GM23338 (cell line): ENCODE measurements around the gene MKNK2. TPM values are rescaled to one million over a fixed set of nuclear protein-coding genes. Genes with fewer than 3 reads are reported as not detected.

ENCODE experiments used
- ATAC-seq: fragments of 200-7000 bp; cut with Tn5 transposase; 3 replicates; pipeline ENCODE4 v1.9.1; 2020
- DNase-seq: peaks from one replicate; pipeline ENCODE4 v3.0.0-alpha.2; 2015; ENCODE audit warnings: low spot score
- H2AFZ ChIP-seq: fragments of 200-600 bp; sonication (generic); 2 replicates; pipeline ENCODE4 v1.8.0; 2016; ENCODE audit warnings: antibody characterized with exemption, mild to moderate bottlenecking, moderate library complexity
- H3F3A ChIP-seq: fragments of 200-600 bp; sonication (generic); replicated peaks from 2 replicates; pipeline ENCODE4 v1.8.0; 2017; ENCODE audit warnings: antibody characterized with exemption, mixed run types, low read depth
- H3K27ac ChIP-seq: fragments of 200-600 bp; sonication (generic); 2 replicates; pipeline ENCODE4 v1.6.1; 2016; ENCODE audit warnings: low read depth
- H3K27me3 ChIP-seq: fragments of 200-600 bp; sonication (generic); 2 replicates; pipeline ENCODE4 v1.8.0; 2016; ENCODE audit warnings: mild to moderate bottlenecking, mixed run types, moderate library complexity; ENCODE audit not compliant: insufficient read depth
- H3K36me3 ChIP-seq: fragments of 200-600 bp; sonication (generic); 2 replicates; pipeline ENCODE4 v1.8.0; 2016; ENCODE audit warnings: mild to moderate bottlenecking; ENCODE audit not compliant: insufficient read depth
- H3K4me1 ChIP-seq: fragments of 200-600 bp; sonication (generic); 2 replicates; pipeline ENCODE4 v1.8.0; 2016; ENCODE audit warnings: mild to moderate bottlenecking, moderate library complexity; ENCODE audit not compliant: insufficient read depth
- H3K4me2 ChIP-seq: fragments of 200-600 bp; sonication (generic); 2 replicates; pipeline ENCODE4 v1.7.1; 2017; ENCODE audit warnings: mixed run types
- H3K4me3 ChIP-seq: fragments of 200-600 bp; sonication (generic); 2 replicates; pipeline ENCODE4 v1.6.1; 2016; ENCODE audit warnings: mixed run types
- H3K79me2 ChIP-seq: fragments of 200-600 bp; sonication (generic); replicated peaks from 2 replicates; pipeline ENCODE4 v1.8.0; 2017; ENCODE audit warnings: mild to moderate bottlenecking; ENCODE audit not compliant: insufficient read depth
- H3K9me2 ChIP-seq: fragments of 200-600 bp; sonication (generic); 2 replicates; pipeline ENCODE4 v1.8.0; 2017; ENCODE audit not compliant: insufficient read depth
- H4K20me1 ChIP-seq: fragments of 200-600 bp; sonication (generic); replicated peaks from 2 replicates; pipeline ENCODE4 v1.8.0; 2017; ENCODE audit warnings: mild to moderate bottlenecking; ENCODE audit not compliant: insufficient read depth
- H3K27ac Mint-ChIP-seq: 2 replicates; pipeline ENCODE4 v1.8.0; 2020; ENCODE audit warnings: inconsistent platforms, mild to moderate bottlenecking, moderate library complexity, mixed read lengths
- H3K27me3 Mint-ChIP-seq: 3 replicates; pipeline ENCODE4 v1.8.0; 2022; ENCODE audit warnings: low read depth, mild to moderate bottlenecking, moderate library complexity, mixed read lengths, inconsistent platforms; ENCODE audit not compliant: insufficient read depth, poor library complexity
- H3K36me3 Mint-ChIP-seq: 3 replicates; pipeline ENCODE4 v1.8.0; 2021; ENCODE audit warnings: low read depth, mild to moderate bottlenecking, inconsistent platforms, moderate library complexity, mixed read lengths
- H3K4me1 Mint-ChIP-seq: 3 replicates; pipeline ENCODE4 v1.8.0; 2020; ENCODE audit warnings: mild to moderate bottlenecking, inconsistent platforms, mixed read lengths
- H3K4me3 Mint-ChIP-seq: 3 replicates; pipeline ENCODE4 v1.8.0; 2021; ENCODE audit warnings: moderate library complexity, mild to moderate bottlenecking, inconsistent platforms, mixed read lengths
- H3K9me3 Mint-ChIP-seq: 3 replicates; pipeline ENCODE4 v1.8.0; 2020; ENCODE audit warnings: moderate library complexity, mild to moderate bottlenecking, inconsistent platforms, mixed read lengths
- CREB1 ChIP-seq: fragments of 250-450 bp; sonication (Bioruptor Pico); IDR thresholded peaks from 2 replicates; pipeline ENCODE4 v1.5.0; 2020; ENCODE audit warnings: low read depth, mild to moderate bottlenecking, moderate library complexity
- CTCF ChIP-seq, 2 experiments: fragments of 200-600 bp in 1 of 2; sonication (generic) in 1 of 2; conservative IDR thresholded peaks; 2 replicates each; pipeline versions ENCODE4 v1.5.1 to v1.6.1; 2016 to 2017; ENCODE audit warnings: antibody characterized with exemption in 2 of 2, low read depth in 2 of 2, mild to moderate bottlenecking in 2 of 2, moderate library complexity in 1 of 2
- ETS1 ChIP-seq: IDR thresholded peaks from 2 replicates; pipeline ENCODE4 v1.6.1; 2016; ENCODE audit warnings: antibody characterized with exemption
- EZH2 ChIP-seq: fragments of 200-600 bp; sonication (generic); IDR thresholded peaks from one replicate; pipeline ENCODE4 v1.8.0; 2017; ENCODE audit warnings: antibody characterized with exemption, mild to moderate bottlenecking, low read depth; ENCODE audit not compliant: unreplicated experiment
- JUNB ChIP-seq: IDR thresholded peaks from one replicate; pipeline ENCODE4 v1.6.1; 2016; ENCODE audit warnings: antibody characterized with exemption; ENCODE audit not compliant: unreplicated experiment
- NANOG ChIP-seq: IDR thresholded peaks from 2 replicates; pipeline ENCODE4 v1.6.1; 2016; ENCODE audit warnings: antibody characterized with exemption, borderline replicate concordance
- POLR2AphosphoS5 ChIP-seq: IDR thresholded peaks from 2 replicates; pipeline ENCODE4 v1.6.1; 2016; ENCODE audit warnings: antibody characterized with exemption, low read depth
- STAT1 ChIP-seq: IDR thresholded peaks from one replicate; pipeline ENCODE4 v1.6.1; 2016; ENCODE audit warnings: antibody characterized with exemption; ENCODE audit not compliant: unreplicated experiment
- ZNF114 ChIP-seq: fragments of 250-450 bp; sonication (Bioruptor Pico); IDR thresholded peaks from 2 replicates; pipeline ENCODE4 v1.5.0; 2020; ENCODE audit warnings: mild to moderate bottlenecking, moderate library complexity
- ZNF331 ChIP-seq: fragments of 250-450 bp; sonication (Bioruptor Pico); IDR thresholded peaks from 2 replicates; pipeline ENCODE4 v1.5.0; 2020; ENCODE audit warnings: low read depth, mild to moderate bottlenecking, moderate library complexity
- polyA plus RNA-seq: library from polyadenylated mRNA; unstranded; fragments of >200 nt; fragmentation: Nextera tagmentation; extraction: Ambion mirVana; gene quantifications from 2 replicates; pipeline ENCODE4 v1.2.1, GENCODE V29; 2016
- total RNA-seq: library from RNA; depleted of rRNA; stranded (reverse); fragments of >200 nt; shearing (Covaris generic); gene quantifications from 2 replicates; pipeline ENCODE4 v1.2.3, GENCODE V29; 2014
- TF ChIP-seq, protein P1 (sequence below): fragments of 250-450 bp; sonication (Bioruptor Pico); IDR thresholded peaks from 2 replicates; pipeline ENCODE4 v1.5.0; 2020; ENCODE audit warnings: mild to moderate bottlenecking, moderate library complexity
- TF ChIP-seq, protein P2 (sequence below): IDR thresholded peaks from one replicate; pipeline ENCODE4 v1.6.1; 2018; ENCODE audit warnings: antibody characterized with exemption; ENCODE audit not compliant: unreplicated experiment

MKNK2 gene
- total and polyA plus RNA-seq, 2 experiments from 2014 or later, result 71.0 to 159 TPM

DNA sequence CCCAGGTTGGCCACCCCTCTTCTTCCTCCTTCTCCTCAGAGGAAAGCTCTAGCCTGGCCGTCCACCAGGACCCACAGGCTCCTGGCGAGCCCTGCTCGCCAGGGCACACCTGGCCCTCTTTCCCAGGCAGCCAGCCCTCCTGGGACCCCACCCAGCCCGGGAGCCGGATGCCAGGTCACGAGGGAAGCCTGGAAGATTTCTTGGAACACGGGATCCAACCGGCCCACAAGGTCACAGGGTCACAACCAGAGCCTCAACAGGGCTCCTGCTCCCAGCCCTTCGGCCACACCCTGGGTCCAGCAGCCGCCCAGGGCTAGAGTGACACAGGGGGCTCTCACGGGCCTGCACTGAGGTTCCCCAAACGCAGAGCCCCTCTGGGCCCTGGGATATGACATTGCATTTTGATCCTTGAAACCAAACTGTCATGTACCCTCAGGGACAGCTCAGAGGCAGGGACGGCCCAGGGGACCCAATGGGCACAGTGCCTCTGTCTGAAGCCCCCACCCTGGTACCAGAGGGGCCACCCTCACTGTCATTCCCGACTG lies 5.5 kb downstream of the MKNK2 start:
- Histone ChIP-seq H3K27ac (no peak overlapping the region), H2AFZ (no peak overlapping the region), H3K9me2 (no peaks in the 10 kb centered on the region), H3K36me3 (peaks cover 6% of the 10 kb centered on the region; the same call in 1 of the 2 replicates), H3K79me2 (peaks cover 32% of the 10 kb centered on the region), H3F3A (peaks cover 22% of the 10 kb centered on the region), H3K4me3 (no peak overlapping the region), H3K4me1 (peaks cover 15% of the 10 kb centered on the region), H3K27me3 (no peaks in the 10 kb centered on the region), H3K4me2 (no peak overlapping the region), H4K20me1 (peaks cover 10% of the 10 kb centered on the region)
- no peak overlapping the region for H3K4me3 Mint-ChIP-seq
- DNase-seq (no peak), ATAC-seq (no peak)
- H3K4me1 Mint-ChIP-seq, result peaks cover 7% of the 10 kb centered on the region; the same call in 2 of the 3 replicates
- peaks cover 12% of the 10 kb centered on the region for H3K27me3 Mint-ChIP-seq
- H3K36me3 Mint-ChIP-seq, result peaks cover 7% of the 10 kb centered on the region; the same call in 2 of the 3 replicates
- no peaks in the 10 kb centered on the region for H3K9me3 Mint-ChIP-seq
- H3K27ac Mint-ChIP-seq, result no peak overlapping the region
- TF ChIP-seq NANOG (no peak), ZNF114 (CRISPR knock-in tag) (no peak), CREB1 (CRISPR knock-in tag) (no peak), ZNF331 (CRISPR knock-in tag) (no peak), CTCF (conservative IDR thresholded peaks at IDR 0.05; ENCODE audit: low read depth in 2 of 2) (no peak), POLR2AphosphoS5 (no peak), JUNB (no peak), ETS1 (no peak), STAT1 (no peak), EZH2 (no peak)
- TF ChIP-seq, protein P1, sequence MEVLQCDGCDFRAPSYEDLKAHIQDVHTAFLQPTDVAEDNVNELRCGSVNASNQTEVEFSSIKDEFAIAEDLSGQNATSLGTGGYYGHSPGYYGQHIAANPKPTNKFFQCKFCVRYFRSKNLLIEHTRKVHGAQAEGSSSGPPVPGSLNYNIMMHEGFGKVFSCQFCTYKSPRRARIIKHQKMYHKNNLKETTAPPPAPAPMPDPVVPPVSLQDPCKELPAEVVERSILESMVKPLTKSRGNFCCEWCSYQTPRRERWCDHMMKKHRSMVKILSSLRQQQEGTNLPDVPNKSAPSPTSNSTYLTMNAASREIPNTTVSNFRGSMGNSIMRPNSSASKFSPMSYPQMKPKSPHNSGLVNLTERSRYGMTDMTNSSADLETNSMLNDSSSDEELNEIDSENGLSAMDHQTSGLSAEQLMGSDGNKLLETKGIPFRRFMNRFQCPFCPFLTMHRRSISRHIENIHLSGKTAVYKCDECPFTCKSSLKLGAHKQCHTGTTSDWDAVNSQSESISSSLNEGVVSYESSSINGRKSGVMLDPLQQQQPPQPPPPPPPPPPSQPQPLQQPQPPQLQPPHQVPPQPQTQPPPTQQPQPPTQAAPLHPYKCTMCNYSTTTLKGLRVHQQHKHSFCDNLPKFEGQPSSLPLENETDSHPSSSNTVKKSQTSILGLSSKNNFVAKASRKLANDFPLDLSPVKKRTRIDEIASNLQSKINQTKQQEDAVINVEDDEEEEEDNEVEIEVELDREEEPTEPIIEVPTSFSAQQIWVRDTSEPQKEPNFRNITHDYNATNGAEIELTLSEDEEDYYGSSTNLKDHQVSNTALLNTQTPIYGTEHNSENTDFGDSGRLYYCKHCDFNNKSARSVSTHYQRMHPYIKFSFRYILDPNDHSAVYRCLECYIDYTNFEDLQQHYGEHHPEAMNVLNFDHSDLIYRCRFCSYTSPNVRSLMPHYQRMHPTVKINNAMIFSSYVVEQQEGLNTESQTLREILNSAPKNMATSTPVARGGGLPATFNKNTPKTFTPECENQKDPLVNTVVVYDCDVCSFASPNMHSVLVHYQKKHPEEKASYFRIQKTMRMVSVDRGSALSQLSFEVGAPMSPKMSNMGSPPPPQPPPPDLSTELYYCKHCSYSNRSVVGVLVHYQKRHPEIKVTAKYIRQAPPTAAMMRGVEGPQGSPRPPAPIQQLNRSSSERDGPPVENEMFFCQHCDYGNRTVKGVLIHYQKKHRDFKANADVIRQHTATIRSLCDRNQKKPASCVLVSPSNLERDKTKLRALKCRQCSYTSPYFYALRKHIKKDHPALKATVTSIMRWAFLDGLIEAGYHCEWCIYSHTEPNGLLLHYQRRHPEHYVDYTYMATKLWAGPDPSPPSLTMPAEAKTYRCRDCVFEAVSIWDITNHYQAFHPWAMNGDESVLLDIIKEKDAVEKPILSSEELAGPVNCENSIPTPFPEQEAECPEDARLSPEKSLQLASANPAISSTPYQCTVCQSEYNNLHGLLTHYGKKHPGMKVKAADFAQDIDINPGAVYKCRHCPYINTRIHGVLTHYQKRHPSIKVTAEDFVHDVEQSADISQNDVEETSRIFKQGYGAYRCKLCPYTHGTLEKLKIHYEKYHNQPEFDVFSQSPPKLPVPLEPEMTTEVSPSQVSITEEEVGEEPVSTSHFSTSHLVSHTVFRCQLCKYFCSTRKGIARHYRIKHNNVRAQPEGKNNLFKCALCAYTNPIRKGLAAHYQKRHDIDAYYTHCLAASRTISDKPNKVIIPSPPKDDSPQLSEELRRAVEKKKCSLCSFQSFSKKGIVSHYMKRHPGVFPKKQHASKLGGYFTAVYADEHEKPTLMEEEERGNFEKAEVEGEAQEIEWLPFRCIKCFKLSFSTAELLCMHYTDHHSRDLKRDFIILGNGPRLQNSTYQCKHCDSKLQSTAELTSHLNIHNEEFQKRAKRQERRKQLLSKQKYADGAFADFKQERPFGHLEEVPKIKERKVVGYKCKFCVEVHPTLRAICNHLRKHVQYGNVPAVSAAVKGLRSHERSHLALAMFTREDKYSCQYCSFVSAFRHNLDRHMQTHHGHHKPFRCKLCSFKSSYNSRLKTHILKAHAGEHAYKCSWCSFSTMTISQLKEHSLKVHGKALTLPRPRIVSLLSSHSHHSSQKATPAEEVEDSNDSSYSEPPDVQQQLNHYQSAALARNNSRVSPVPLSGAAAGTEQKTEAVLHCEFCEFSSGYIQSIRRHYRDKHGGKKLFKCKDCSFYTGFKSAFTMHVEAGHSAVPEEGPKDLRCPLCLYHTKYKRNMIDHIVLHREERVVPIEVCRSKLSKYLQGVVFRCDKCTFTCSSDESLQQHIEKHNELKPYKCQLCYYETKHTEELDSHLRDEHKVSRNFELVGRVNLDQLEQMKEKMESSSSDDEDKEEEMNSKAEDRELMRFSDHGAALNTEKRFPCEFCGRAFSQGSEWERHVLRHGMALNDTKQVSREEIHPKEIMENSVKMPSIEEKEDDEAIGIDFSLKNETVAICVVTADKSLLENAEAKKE, result no peak
- TF ChIP-seq, protein P2, sequence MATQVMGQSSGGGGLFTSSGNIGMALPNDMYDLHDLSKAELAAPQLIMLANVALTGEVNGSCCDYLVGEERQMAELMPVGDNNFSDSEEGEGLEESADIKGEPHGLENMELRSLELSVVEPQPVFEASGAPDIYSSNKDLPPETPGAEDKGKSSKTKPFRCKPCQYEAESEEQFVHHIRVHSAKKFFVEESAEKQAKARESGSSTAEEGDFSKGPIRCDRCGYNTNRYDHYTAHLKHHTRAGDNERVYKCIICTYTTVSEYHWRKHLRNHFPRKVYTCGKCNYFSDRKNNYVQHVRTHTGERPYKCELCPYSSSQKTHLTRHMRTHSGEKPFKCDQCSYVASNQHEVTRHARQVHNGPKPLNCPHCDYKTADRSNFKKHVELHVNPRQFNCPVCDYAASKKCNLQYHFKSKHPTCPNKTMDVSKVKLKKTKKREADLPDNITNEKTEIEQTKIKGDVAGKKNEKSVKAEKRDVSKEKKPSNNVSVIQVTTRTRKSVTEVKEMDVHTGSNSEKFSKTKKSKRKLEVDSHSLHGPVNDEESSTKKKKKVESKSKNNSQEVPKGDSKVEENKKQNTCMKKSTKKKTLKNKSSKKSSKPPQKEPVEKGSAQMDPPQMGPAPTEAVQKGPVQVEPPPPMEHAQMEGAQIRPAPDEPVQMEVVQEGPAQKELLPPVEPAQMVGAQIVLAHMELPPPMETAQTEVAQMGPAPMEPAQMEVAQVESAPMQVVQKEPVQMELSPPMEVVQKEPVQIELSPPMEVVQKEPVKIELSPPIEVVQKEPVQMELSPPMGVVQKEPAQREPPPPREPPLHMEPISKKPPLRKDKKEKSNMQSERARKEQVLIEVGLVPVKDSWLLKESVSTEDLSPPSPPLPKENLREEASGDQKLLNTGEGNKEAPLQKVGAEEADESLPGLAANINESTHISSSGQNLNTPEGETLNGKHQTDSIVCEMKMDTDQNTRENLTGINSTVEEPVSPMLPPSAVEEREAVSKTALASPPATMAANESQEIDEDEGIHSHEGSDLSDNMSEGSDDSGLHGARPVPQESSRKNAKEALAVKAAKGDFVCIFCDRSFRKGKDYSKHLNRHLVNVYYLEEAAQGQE, result no peak
